CD1c-positive myeloid dendritic cell (primary cell): Measurements from ENCODE around the gene TBC1D1.

Source experiments
- DNase-seq: peaks from one replicate; pipeline ENCODE4 v3.0.0-alpha.2; 2016; ENCODE audit errors: extremely low spot score

TBC1D1 gene

DNA sequence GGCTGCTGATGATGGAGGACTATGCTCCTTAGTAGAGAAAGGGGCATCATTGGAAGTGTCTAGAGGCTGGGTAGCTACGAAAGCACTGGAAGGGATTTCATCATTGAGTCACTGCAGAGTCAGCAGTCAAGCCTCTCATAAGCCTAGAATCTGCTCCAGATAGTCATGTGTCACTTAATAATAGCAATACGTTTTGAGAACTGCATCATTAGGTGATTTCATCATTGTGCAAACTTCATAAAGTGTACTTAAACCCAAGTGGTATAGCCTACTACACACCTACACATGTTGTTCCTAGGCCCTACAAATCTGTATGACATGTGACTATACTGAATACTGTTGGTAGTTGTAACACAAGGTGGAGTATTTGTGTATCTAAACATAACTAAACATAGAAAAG is 234.9 kb downstream of the TBC1D1 start:
- no peak for DNase-seq

DNA sequence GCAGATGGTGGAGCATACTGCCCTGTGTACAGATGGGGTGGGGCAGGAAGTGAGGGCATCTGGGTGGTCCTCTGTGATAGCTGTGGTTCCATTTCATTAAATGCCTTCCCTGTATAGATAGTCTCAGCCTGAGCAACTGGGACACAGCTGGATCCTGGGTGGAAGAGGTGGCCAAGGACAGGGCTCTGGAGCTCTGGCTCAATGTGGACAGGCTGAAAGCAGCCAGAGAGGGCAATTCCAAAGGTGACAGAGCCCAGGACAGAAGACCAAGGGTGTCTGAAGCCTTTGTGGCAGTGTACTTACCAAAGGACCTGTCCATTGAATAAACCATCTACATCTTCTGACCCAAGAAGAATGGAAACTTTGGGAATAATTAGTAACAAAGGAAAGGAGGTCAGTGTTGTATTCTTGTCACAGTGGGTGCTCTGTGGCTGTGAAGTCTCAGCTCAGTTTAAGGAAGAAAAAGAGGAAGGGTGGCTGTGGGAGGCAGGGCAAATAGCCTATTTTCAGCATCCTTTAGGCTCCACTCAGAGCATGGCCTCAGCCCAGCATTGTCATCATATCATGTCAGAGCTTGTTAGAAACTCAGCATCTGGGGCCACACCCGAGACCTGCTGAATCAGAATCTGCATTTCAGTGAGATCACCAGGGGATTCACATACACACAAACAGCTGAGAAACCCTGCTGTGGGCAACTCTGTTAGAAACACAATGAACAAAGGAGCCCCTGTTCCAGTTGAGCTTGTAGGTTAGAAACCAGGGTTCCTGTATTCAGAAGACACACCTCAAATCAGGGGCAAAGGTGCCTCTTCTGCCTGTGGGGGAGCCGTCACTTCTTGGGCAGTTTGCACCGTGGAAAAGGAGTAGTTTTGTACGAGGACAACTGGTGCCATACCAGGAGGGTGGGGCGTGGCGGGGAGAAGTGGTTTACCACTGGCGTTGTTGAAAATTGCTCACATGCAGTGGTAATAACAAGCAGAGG is 237.9 kb downstream of the TBC1D1 start:
- peak; percentile 53 for DNase-seq

DNA sequence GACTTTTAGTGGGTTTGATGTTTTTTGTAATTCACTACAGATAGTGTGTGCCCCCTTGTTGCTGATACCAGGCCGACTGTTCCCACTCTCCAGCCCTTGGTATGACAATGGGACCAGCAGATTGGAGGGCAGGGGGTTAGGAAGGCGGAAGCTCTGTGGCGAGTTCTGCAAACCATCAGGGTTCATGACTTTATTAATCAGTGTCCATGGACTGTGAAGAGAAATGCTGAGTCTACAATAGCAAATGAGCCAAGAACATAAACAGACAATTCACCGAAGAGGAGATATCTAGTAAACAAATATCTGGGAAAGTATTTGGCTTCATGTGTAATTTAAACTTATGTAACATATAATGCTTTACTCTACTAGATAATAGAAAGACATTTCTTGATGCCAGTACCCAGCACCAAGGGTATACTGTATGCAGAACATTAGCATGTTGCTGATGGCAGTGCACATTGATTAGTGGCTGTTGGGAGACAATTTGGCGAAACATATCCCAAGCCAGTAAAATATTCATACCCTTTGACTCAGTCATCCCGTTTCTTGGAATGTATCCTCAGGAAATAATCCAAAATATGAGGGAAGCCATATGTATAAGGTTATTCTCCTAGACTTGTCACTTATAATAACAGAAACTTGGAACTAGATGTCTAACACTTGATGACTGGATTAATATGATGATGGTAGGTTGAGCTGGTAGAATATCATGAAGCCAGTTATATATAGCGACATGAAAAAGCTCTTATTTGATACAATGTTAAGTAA is 238.8 kb downstream of the TBC1D1 start:
- DNase-seq: no peak

DNA sequence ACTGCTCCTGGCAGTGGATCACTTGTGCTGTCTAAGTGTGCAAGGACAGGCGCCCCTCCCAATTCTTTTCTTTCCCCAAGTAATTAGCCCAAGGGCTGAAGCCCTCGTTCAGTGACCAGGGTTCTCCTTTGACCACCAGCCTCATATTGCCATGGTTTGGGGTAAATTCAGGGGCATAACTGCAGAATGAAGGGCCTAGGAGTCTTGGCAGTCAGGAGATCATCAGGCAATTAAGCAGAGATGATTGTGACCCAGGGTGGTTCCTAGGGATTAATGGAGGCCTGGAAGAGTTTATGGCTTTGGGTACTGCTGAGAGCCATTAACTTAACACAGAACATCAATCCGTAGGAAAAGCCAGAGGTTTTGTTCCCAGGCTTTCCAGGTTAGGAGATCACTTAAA is 240.0 kb downstream of the TBC1D1 start:
- no peak for DNase-seq

DNA sequence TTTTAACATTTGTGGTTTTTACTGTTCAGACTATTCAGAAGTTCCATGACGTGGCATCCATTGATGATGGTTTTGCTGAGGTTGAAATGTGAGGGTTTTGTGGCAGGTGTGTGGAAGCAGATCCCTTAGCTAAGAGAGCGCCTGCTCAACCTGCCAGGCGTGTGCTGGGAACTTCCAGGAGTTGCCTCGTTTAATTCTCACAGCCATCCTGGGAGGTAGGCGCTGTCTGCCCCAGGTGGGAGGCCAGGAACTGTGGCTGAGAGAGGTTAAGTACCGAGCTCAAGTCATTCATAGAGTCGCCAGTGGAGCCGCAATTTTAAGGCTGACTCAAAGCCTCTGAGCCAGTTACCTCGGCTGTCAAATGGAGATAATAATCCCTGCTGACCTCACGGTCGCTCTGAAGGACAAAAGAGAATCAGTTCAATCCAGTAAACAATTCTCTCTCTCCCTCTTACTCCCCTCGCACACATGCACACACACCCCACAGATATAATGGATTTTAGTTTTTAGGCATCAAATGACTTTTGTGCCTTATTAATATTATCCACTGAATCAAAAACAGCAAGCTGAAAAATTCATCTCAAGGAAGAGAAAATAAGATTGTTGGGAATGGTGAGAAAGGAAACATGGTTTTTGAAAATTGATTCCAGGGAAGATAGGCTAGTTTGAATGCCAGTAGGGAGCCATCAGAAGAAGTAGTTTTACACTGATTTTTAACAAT is 240.6 kb downstream of the TBC1D1 start:
- DNase-seq: peak; percentile 63

DNA sequence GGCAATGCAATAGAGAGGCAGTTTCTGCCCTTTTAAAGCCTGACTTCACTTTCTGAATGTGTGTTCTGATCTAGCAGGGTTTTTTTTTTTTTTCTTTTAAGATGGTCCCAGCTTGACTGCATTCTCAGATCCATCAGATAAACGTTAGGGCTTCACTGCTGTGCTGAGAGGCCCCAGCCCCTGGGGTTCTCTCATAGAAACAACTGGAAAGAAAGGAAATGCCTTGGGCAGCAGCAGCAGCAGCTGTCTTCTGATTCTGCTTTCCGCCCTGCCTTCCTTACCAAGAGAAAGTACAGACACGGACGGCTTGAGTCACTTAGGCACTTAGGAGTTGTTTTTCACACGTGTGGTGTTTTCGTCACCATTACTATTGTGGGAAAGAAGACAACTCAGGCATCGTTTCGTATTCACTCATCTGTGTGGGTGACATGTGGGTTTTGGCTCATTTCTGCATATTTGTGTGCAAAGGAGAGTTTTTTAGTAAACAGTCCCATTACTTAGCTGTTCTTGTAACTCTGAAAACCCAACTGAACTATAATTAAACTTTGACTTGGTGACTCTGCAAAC is 241.3 kb downstream of the TBC1D1 start:
- peak; percentile 94 for DNase-seq

DNA sequence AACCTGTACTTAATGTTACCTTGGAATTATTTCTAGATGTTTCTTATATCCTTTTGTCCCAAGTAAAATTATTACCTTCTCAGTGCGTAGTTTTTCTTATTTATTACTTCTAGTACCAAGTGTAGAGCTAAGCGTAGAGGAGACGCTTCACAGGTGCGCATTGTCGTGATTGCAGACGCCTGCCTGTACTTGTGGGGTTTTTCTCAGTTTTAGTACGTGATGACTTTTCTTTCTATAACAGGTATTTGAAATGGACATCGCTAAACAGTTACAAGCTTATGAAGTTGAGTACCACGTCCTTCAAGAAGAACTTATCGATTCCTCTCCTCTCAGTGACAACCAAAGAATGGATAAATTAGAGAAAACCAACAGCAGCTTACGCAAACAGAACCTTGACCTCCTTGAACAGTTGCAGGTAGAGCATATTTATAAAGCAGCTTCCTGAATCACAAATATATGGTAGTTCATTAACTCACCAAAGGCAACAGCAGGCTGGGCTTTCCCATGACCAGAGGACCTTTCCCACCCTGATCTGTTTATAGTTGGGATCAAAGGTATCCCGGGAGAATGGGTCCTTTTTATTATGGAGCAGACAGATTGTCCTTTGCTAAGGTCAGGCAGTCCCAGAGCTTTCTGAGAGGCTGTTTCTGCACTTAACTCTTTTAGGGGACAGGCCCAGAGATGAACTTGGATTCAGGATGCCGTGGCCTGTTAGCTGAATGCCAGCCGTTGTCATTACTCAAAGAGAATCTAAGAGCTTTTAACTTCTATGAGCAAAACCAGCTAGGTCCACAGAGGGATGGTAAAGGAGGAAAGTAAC is 242.2 kb downstream of the TBC1D1 start:
- no peak for DNase-seq

DNA sequence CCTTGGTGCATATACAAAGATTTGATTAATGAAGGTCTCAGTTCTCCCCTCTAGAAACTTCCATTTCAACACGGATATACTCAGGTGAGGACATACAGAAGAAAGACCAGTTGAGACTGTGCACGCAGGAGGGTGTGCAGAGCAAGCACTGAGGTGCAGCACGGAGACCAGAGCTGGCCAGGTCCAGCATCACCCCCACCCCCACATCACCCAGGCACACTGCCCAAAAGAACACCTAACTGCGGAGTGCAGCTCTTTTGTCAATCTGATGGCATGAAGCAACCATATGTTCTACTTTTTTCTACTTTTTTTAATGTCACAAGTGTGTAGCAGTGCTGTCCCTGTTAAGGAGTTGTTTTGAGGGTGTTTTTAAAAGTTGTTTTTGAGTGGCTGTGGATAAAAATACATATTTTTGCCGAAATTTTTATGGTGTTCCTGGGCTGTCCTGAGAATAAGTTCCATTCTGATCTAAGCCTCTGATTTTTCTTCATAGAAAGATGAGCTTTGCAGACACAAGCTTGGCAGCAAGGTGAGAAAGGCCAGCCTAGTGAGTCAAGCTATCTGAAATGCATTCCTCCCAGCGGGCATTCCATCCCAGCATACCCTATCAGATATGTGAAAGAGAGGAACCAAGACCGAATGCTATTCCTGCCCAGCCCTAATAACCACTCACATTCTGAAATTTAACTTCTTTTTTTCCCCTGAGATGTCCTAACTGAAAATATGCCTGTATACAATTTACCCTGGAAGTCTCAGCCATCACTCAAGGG is 243.0 kb downstream of the TBC1D1 start:
- no peak for DNase-seq

DNA sequence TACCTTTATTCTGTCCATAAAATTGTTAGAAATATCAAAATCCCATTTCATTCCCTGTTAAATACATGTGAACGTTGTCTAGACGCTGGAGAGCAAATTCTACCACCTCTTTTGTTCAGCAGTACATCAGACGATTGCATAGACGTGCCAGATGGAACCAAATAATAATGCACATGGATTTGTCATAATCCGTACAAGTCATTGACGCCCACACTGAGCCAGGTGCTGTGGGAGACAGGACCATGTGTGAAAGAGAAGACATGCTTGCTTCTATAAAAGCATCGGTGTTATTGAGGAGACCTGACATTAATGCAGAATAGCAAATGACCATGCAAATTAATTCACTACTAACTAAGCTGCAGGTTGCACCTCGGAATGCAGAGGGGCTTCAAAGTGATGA is 244.3 kb downstream of the TBC1D1 start:
- no peak for DNase-seq

DNA sequence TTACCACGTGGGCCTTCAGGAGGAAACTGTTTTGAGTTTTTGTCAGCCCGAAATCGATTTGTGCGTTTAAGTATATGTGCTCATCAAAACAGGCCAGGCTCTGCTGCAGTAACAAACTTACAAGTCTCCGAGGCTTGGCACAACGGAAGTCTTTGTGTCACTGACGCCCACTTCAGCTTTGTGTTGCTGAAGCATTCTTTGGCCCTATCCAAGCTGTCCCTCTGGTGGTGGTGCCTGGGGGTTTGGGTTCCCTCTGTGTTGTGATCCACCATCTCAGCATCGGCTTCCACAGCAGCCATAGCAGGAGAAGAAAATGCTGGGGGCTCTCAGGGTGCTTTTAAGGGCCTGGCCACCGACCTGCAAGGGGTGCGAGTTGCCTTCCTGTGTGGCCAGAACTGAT is 245.7 kb downstream of the TBC1D1 start:
- DNase-seq: no peak

DNA sequence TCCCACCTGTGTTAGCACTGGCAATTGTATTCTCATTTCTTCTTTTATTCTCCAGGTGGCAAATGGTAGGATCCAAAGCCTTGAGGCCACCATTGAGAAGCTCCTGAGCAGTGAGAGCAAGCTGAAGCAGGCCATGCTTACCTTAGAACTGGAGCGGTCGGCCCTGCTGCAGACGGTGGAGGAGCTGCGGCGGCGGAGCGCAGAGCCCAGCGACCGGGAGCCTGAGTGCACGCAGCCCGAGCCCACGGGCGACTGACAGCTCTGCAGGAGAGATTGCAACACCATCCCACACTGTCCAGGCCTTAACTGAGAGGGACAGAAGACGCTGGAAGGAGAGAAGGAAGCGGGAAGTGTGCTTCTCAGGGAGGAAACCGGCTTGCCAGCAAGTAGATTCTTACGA is 246.2 kb downstream of the TBC1D1 start:
- no peak for DNase-seq

DNA sequence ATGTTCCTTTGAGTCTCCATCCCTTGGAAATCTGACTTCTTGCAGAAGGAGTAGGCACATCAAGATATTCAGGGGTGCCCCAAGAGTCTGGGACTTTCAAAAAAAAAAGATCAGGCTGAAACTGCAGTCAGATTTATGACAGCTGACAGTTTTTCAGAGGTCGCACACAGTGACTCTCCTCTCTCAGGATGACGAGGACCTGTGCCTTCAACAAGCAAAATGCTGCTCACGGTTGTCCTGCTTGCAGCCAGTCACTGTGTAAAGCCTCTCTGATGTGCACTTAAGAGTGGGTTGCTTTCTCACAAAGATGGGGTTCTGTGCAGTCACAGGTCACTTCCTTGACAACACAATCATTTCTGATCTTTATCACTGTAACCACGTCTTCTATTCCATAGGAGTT is 247.5 kb downstream of the TBC1D1 start:
- no peak for DNase-seq

DNA sequence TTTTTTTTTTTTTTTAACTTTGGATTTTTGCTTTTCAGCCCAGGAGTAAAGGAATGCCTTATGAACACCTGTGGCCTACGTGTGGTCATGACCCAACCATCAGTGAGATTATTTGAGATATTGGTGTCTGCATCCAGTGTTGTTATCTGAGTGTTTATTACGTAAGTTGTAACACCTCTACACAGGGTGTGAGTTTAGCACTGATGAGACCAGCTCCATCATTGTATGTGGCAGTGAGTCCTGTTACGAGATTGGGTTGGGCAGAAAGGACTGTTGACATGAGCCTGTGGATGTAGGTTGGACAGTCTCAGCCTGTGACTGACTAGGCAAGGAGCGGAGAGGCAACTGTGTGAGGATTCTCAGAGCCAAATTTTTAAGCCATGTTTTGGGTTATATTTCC is 248.3 kb downstream of the TBC1D1 start:
- no peak for DNase-seq

DNA sequence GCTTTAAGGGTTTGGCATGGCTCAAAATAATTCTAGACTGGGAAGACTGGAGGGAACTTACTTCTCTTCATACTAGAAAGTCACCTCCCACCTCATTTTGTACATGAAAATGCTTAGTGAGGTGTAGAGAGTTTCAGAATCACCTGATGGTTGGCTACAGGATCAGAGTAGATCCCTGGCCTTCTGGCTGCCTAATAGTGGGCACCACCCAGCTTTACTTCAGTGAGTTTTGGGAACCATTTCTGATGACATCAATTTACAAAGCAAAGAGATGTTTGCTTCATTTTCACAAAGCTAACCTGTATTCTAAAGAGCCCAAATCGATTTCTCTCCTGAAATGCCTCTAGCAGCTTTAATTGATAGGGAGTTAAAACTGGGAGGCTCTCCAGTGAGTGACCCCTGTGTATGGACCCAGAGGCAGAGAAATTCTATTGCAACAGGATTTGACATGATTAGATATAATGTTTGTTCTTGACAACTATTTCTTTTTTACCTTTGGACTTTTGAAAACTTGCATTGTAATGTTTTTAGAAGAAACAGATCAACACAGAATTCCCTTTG is 249.8 kb downstream of the TBC1D1 start:
- no peak for DNase-seq

DNA sequence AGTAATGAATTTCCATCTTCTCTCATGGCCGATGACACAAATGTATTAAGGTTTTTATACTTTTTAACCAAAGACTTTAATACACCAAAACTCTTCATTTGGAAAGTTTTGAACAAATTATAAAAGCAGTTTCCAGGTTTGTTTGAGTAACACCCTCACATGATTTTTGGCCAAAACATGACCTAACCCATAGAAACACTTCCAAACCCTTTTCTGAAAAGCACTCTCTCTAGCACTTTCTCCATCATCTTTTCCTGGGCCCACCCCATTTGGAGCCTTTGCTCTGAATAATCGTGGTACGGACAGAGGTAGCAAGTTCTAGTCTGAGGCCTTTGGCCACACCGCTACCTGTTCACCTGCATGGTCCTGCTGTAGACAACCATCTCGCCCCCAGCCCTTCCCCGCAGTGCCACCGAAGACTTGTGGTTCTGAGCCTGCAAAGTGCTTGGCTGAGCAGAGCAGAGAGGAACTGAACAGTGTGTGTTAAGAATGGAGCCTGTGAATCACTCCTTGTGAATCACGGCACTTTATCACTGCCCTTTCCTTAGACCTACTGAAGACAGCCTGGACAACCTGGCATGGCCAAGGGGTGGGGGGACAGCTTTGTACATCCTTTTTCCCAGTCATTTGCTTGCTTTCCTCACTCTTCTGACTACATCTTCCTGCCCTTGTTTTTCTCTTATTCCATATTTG is 251.1 kb downstream of the TBC1D1 start:
- DNase-seq: no peak

DNA sequence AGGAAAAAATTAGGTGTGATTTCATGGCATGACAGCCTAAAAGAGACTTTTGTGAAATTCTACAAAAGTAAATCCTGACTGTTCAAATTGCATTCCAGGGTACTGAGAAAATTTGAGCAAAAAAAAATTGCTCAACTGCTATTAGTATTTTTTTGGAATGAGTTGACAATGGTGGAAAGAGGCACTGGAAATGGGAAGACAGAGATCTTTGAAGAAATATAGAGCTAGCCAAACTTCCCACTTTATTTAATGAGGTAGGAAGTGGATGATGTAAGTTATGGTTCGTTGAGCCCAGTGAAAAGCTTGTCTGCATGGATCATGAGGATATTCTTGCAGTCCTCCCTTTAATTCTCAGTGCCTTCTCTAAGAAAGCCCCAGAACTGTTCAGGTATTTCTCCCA is 253.1 kb downstream of the TBC1D1 start:
- DNase-seq: no peak

DNA sequence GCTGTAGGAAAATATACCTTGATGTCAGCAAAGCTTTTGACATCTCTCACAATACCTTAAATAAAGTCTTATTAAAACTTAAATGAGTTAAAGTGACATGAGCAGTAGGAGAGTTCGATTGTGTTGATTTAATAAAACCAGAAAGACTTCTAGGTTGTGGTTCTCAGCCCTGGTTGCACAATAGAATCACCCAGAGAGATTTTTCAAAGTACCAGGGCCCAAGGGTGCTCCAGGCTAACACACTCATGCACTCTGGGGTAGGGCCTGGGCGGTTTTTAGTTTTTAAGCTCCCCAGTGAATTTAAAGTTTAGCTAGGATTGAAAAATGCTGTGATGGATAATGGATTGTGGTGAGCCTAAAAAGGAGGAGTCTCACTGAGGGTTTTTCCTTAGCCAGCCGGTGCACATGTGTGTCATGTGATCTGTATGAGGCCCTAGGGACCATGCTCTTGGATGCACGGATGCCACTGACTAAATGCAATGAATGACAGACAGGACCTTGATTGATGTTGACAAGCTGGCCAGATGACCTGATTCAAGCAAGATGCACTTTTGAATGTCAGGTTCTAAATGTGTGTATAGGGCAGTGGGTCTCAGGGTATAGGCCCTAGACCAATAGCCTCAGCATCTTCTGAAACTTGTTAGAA is 254.3 kb downstream of the TBC1D1 start:
- no peak for DNase-seq

DNA sequence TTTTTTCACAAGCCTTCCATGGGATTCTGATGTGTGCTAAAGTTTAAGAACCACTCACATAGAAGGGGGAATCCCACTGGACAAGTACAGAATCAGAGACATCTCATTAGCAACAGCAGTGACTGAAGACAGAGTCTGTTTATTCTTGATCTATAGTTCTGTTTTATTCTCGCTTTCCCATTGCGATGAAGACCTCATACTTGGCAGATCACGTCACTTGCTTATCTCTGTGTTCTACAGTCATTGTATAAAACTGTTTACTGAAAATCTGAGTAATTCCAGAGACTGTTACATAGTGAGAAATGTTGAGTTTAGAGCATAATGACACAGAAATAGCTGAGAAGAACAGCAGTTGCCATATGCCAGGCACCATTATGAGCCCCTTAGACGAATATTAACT is 254.9 kb downstream of the TBC1D1 start:
- DNase-seq: no peak

DNA sequence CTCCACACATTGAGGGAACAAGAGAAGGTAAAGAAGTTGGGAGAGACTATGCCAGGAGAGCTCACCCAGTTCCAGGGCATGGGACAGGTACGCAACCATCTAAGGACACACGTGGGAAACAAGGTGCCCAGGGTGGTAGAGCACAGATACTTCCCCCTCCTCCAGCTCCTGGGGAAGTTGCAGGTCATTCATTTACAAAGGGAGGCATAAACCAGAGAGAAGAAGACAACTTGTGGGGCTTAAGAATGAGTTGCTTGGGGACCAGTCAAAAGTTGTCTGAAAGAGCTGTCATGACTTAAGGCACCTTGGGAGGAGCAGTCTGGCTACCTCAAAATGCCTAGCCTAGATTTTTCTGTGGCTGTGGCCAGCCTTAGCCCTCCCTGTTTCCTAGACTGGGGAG is 255.5 kb downstream of the TBC1D1 start:
- DNase-seq: no peak
